ENCODE results near the gene POU2F3. TPM values are rescaled to one million over a fixed set of nuclear protein-coding genes. Genes with fewer than 3 reads are reported as not detected.

Gene POU2F3
- total RNA-seq, 1 donor from 2014 or later, result not detected

DNA sequence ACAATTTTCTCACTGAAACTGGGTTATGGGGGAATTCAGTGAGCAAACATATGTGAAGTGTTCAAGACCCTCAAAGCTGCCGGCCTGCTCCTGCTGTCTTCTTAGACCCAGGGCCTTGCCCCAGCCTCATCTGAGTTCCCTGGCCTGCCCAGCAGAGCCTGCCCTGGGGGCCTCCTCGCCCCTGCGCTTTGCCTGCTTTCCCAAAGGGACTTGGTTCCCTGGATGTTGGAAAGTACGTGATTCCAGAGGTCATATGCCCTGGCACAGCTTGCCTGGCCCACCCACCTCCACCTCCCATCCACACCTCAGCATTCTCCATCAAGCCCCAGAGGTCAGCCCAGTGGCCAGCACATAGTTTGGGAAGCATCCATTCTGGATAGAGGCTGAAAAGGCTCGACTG lies 13.7 kb upstream of the POU2F3 start:
- no peaks in the 10 kb centered on the region for H3K27me3 Mint-ChIP-seq (ENCODE audit: unreplicated experiment)
- H3K9me3 Mint-ChIP-seq (ENCODE audit: unreplicated experiment), result no peaks in the 10 kb centered on the region
- TF ChIP-seq, protein P1, sequence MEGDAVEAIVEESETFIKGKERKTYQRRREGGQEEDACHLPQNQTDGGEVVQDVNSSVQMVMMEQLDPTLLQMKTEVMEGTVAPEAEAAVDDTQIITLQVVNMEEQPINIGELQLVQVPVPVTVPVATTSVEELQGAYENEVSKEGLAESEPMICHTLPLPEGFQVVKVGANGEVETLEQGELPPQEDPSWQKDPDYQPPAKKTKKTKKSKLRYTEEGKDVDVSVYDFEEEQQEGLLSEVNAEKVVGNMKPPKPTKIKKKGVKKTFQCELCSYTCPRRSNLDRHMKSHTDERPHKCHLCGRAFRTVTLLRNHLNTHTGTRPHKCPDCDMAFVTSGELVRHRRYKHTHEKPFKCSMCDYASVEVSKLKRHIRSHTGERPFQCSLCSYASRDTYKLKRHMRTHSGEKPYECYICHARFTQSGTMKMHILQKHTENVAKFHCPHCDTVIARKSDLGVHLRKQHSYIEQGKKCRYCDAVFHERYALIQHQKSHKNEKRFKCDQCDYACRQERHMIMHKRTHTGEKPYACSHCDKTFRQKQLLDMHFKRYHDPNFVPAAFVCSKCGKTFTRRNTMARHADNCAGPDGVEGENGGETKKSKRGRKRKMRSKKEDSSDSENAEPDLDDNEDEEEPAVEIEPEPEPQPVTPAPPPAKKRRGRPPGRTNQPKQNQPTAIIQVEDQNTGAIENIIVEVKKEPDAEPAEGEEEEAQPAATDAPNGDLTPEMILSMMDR (IDR thresholded peaks at IDR 0.05), result no peak
- H3K36me3 Mint-ChIP-seq (ENCODE audit: unreplicated experiment), result no peaks in the 10 kb centered on the region
- peaks cover 19% of the 10 kb centered on the region for H3K4me1 Mint-ChIP-seq (ENCODE audit: unreplicated experiment)
- no peak for DNase-seq (ENCODE audit: extremely low spot score, unreplicated experiment)
- no peak overlapping the region for H3K4me3 Mint-ChIP-seq (ENCODE audit: unreplicated experiment)
- H3K27ac Mint-ChIP-seq (ENCODE audit: unreplicated experiment), result no peak overlapping the region

DNA sequence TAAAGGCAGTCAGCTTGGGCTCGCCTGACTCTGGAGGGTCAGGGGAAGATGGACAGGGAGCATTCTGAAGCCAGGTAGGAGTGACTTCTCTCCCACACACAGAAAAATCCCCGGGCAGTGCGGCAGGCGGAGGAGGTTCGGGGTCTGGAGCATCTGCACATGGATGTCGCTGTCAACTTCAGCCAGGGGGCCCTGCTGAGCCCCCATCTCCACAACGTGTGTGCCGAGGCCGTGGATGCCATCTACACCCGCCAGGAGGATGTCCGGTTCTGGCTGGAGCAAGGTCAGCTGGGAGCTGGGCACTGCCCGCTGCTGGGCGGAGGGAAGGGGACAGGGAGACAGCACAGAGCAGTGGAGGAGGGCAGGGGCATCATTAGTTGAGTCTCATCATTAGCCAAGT lies 13.2 kb upstream of the POU2F3 start:
- Mint-ChIP-seq H3K9me3 (ENCODE audit: unreplicated experiment) (no peaks in the 10 kb centered on the region), H3K27me3 (ENCODE audit: unreplicated experiment) (no peaks in the 10 kb centered on the region), H3K36me3 (ENCODE audit: unreplicated experiment) (no peaks in the 10 kb centered on the region), H3K4me1 (ENCODE audit: unreplicated experiment) (peaks cover 19% of the 10 kb centered on the region), H3K27ac (ENCODE audit: unreplicated experiment) (no peak overlapping the region), H3K4me3 (ENCODE audit: unreplicated experiment) (no peak overlapping the region)
- TF ChIP-seq, protein P1 (IDR thresholded peaks at IDR 0.05), result no peak
- DNase-seq (ENCODE audit: extremely low spot score, unreplicated experiment), result no peak

DNA sequence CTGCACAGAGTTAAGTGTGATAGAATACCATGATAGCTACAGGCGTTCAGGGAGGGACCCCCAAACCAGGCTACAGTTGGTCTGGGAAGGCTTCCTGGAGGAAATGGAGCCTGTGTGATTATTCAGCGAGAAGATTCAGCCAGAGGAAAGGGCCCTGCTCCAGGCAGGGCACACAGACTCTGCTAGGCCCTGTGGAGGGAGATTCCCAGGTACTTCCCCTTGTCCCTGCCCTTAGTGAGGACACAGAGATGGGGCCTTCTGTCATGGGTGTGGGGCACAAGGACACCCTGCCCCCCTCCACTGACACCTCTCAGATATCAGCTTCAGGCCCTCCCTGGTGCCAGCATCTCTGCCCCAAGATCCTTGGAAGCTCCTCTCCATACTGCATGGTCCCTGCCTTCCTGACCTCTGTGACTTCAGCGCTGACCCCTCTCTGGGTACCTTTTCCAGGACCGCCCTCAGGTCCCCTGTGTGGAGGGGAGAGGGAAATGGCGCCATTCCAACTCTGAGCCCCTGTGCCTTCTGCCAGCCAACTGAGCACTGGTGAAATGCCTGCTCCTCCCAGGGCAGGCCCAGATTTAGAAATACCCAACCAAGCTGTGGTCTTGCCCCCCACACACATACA lies 12.6 kb upstream of the POU2F3 start:
- DNase-seq (ENCODE audit: extremely low spot score, unreplicated experiment), result no peak
- Mint-ChIP-seq H3K9me3 (ENCODE audit: unreplicated experiment) (no peaks in the 10 kb centered on the region), H3K4me1 (ENCODE audit: unreplicated experiment) (peaks cover 19% of the 10 kb centered on the region), H3K4me3 (ENCODE audit: unreplicated experiment) (no peak overlapping the region), H3K36me3 (ENCODE audit: unreplicated experiment) (no peaks in the 10 kb centered on the region), H3K27ac (ENCODE audit: unreplicated experiment) (no peak overlapping the region), H3K27me3 (ENCODE audit: unreplicated experiment) (no peaks in the 10 kb centered on the region)
- TF ChIP-seq, protein P1 (IDR thresholded peaks at IDR 0.05), result no peak

DNA sequence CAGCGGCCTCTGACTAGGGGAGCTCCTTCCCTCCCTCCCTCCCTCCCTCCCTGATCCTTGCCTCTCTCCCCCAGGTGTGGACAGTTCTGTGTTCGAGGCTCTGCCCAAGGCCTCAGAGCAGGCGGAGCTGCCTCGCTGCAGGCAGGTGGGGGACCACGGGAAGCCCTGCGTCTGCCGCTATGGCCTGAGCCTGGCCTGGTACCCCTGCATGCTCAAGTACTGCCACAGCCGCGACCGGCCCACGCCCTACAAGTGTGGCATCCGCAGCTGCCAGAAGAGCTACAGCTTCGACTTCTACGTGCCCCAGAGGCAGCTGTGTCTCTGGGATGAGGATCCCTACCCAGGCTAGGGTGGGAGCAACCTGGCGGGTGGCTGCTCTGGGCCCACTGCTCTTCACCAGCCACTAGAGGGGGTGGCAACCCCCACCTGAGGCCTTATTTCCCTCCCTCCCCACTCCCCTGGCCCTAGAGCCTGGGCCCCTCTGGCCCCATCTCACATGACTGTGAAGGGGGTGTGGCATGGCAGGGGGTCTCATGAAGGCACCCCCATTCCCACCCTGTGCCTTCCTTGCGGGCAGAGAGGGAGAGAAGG lies 11.1 kb upstream of the POU2F3 start:
- Mint-ChIP-seq H3K4me1 (ENCODE audit: unreplicated experiment) (peaks cover 19% of the 10 kb centered on the region), H3K9me3 (ENCODE audit: unreplicated experiment) (no peaks in the 10 kb centered on the region), H3K36me3 (ENCODE audit: unreplicated experiment) (no peaks in the 10 kb centered on the region), H3K27me3 (ENCODE audit: unreplicated experiment) (peaks cover 6% of the 10 kb centered on the region), H3K27ac (ENCODE audit: unreplicated experiment) (no peak overlapping the region), H3K4me3 (ENCODE audit: unreplicated experiment) (no peak overlapping the region)
- TF ChIP-seq, protein P1 (IDR thresholded peaks at IDR 0.05), result no peak
- DNase-seq (ENCODE audit: extremely low spot score, unreplicated experiment), result no peak

DNA sequence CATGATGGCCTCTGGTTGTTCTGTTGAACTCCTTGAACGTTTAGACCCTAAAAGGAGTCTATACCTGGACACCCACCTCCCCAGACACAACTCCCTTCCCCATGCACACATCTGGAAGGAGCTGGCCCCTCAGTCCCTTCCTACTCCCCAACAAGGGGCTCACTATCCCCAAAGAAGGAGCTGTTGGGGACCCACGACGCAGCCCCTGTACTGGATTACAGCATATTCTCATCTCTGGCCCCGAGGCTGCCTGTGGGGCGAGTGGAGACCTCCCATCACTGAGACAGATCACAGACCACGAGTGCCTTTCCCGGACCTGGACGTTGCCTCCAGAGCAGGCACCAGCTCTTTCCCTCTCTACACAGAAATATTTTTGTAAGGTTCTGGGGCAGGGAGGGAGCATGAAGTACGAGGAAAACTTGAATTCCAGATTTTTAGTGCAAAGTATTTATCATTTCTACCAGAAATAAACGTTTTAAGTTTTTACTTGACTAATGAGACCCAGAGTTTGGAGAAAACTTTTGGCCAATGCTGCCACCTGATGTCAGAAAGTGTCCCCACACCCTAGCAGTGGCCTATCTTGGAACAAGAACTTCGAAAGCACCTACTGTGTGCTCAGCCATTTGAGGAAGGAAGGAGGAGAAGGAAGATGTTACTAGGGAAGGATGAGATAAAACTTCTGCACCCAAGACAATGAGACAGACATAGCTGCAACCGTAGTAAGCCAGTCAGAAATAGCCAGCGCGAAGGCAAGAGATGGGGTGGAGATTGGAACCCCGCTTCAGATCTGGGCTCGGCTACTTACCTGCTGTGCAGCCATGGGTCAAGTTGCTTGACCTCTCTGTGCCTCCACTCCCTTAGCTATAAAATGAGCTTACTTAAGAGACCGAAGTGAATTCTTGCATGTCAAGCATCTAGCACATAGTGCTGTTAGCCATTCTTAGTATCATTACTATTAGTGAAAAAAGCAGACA lies 10.2 kb upstream of the POU2F3 start:
- Mint-ChIP-seq H3K36me3 (ENCODE audit: unreplicated experiment) (no peaks in the 10 kb centered on the region), H3K9me3 (ENCODE audit: unreplicated experiment) (no peaks in the 10 kb centered on the region), H3K27me3 (ENCODE audit: unreplicated experiment) (peaks cover 11% of the 10 kb centered on the region), H3K4me1 (ENCODE audit: unreplicated experiment) (peaks cover 13% of the 10 kb centered on the region), H3K27ac (ENCODE audit: unreplicated experiment) (no peak overlapping the region), H3K4me3 (ENCODE audit: unreplicated experiment) (no peak overlapping the region)
- DNase-seq (ENCODE audit: extremely low spot score, unreplicated experiment), result no peak
- TF ChIP-seq, protein P1 (IDR thresholded peaks at IDR 0.05), result peak; percentile 77
